HepG2 (cell line): ENCODE data around the gene TMEM80. TPM values are rescaled to one million over a fixed set of nuclear protein-coding genes. Genes with fewer than 3 reads are reported as not detected.

ENCODE experiments used
- CBX1 ChIP-seq: IDR thresholded peaks from one replicate; pipeline ENCODE4 v1.6.1; 2016; ENCODE audit warnings: antibody characterized with exemption, low read depth
- DMAP1 ChIP-seq: IDR thresholded peaks from 2 replicates; pipeline ENCODE4 v1.6.1; 2016
- HNF1A ChIP-seq, 2 experiments: sonication (generic) in 1 of 2; formaldehyde crosslinking in 1 of 2; IDR thresholded peaks; 2 replicates each; pipeline versions ENCODE4 v1.4.0 to v1.6.1; 2016 to 2020; ENCODE audit warnings: borderline replicate concordance in 1 of 2, low read depth in 1 of 2, mild to moderate bottlenecking in 1 of 2, missing genetic modification reagents in 1 of 2
- JUN ChIP-seq: sonication (generic); formaldehyde crosslinking; IDR thresholded peaks from 2 replicates; pipeline ENCODE4 v1.4.0; 2020; ENCODE audit warnings: mild to moderate bottlenecking, missing genetic modification reagents
- KAT2B ChIP-seq: fragments of 150-350 bp; IDR thresholded peaks from 2 replicates; pipeline ENCODE4 v1.6.1; 2014; ENCODE audit warnings: low read depth, low read length, borderline replicate concordance
- LCORL ChIP-seq, 2 experiments: fragments of 450-650 bp in 1 of 2; sonication (generic) in 1 of 2; formaldehyde crosslinking in 1 of 2; IDR thresholded peaks; 2 replicates each; pipeline versions ENCODE4 v1.5.0 to v1.6.1; 2017 to 2020; ENCODE audit warnings: antibody characterized with exemption in 1 of 2, missing genetic modification reagents in 1 of 2
- NAIF1 ChIP-seq: sonication (generic); formaldehyde crosslinking; IDR thresholded peaks from 2 replicates; pipeline ENCODE4 v1.5.0; 2020; ENCODE audit warnings: mild to moderate bottlenecking, missing genetic modification reagents, borderline replicate concordance
- NRL ChIP-seq: sonication (generic); formaldehyde crosslinking; IDR thresholded peaks from 2 replicates; pipeline ENCODE4 v1.5.0; 2020; ENCODE audit warnings: missing genetic modification reagents, mild to moderate bottlenecking, moderate library complexity, borderline replicate concordance
- SP1 ChIP-seq, 2 experiments: fragments of 450-650 bp in 1 of 2; sonication (generic) in 1 of 2; formaldehyde crosslinking in 1 of 2; IDR thresholded peaks; 2 replicates each; pipeline versions ENCODE4 v1.4.0 to v1.6.1; 2016 to 2020; ENCODE audit warnings: missing genetic modification reagents in 1 of 2
- TEF ChIP-seq: sonication (generic); formaldehyde crosslinking; IDR thresholded peaks from 2 replicates; pipeline ENCODE4 v1.5.0; 2020; ENCODE audit warnings: missing genetic modification reagents
- TFAP4 ChIP-seq: sonication (generic); IDR thresholded peaks from 2 replicates; pipeline ENCODE4 v1.6.1; 2016; ENCODE audit warnings: low read depth, borderline replicate concordance
- ZC3H13 ChIP-seq: sonication (generic); formaldehyde crosslinking; IDR thresholded peaks from 2 replicates; pipeline ENCODE4 v1.8.1; 2023; ENCODE audit warnings: mild to moderate bottlenecking, missing genetic modification reagents, moderate library complexity
- ZFP1 ChIP-seq: IDR thresholded peaks from 2 replicates; pipeline ENCODE4 v1.6.1; 2016
- ZNF225 ChIP-seq: sonication (generic); formaldehyde crosslinking; IDR thresholded peaks from 2 replicates; pipeline ENCODE4 v1.4.0; 2020; ENCODE audit warnings: mild to moderate bottlenecking, missing genetic modification reagents
- ZNF235 ChIP-seq: sonication (generic); formaldehyde crosslinking; IDR thresholded peaks from 2 replicates; pipeline ENCODE4 v1.8.1; 2023; ENCODE audit warnings: mild to moderate bottlenecking, missing genetic modification reagents, borderline replicate concordance
- ZNF329 ChIP-seq: sonication (generic); formaldehyde crosslinking; IDR thresholded peaks from 2 replicates; pipeline ENCODE4 v1.9.0; 2021; ENCODE audit warnings: low read depth, mild to moderate bottlenecking, missing genetic modification reagents
- ZSCAN25 ChIP-seq: sonication (generic); formaldehyde crosslinking; IDR thresholded peaks from 2 replicates; pipeline ENCODE4 v1.8.0; 2022; ENCODE audit warnings: mild to moderate bottlenecking, missing genetic modification reagents
- polyA plus RNA-seq, 8 experiments: library from polyadenylated mRNA; depleted of rRNA in 3 of 8; stranded (reverse) in 7 of 8; unstranded in 1 of 8; fragments of >200 nt; fragmentation: Illumina TruSeq in 4 of 8; extraction: Trizol in 4 of 8; gene quantifications; 2 replicates each; pipeline versions ENCODE4 v1.2.1 to v1.2.3, GENCODE V29; 2011 to 2016; ENCODE audit warnings: low read depth in 4 of 8, missing spikeins in 1 of 8, mixed read lengths in 1 of 8; ENCODE audit not compliant: insufficient read depth in 1 of 8
- total RNA-seq, 5 experiments: library from RNA; depleted of rRNA; stranded (reverse); fragments of >200 nt; fragmentation: Illumina TruSeq; extraction: Trizol; gene quantifications; 2 replicates each; pipeline ENCODE4 v1.2.3, GENCODE V29; 2016; ENCODE audit warnings: low read depth in 1 of 5
- TF ChIP-seq, protein P1 (sequence below): sonication (generic); formaldehyde crosslinking; IDR thresholded peaks from 2 replicates; pipeline ENCODE4 v1.8.1; 2023; ENCODE audit warnings: mild to moderate bottlenecking, missing genetic modification reagents
- TF ChIP-seq, protein P2 (sequence below): sonication (generic); formaldehyde crosslinking; IDR thresholded peaks from 2 replicates; pipeline ENCODE4 v1.8.0; 2022; ENCODE audit warnings: mild to moderate bottlenecking, missing genetic modification reagents, moderate library complexity

The TMEM80 gene
- total and polyA plus RNA-seq, 2 of the 13 experiments (the other 11 are each of a cell fraction or from before 2014, with no cell fraction given): 5.6 to 17.1 TPM

DNA sequence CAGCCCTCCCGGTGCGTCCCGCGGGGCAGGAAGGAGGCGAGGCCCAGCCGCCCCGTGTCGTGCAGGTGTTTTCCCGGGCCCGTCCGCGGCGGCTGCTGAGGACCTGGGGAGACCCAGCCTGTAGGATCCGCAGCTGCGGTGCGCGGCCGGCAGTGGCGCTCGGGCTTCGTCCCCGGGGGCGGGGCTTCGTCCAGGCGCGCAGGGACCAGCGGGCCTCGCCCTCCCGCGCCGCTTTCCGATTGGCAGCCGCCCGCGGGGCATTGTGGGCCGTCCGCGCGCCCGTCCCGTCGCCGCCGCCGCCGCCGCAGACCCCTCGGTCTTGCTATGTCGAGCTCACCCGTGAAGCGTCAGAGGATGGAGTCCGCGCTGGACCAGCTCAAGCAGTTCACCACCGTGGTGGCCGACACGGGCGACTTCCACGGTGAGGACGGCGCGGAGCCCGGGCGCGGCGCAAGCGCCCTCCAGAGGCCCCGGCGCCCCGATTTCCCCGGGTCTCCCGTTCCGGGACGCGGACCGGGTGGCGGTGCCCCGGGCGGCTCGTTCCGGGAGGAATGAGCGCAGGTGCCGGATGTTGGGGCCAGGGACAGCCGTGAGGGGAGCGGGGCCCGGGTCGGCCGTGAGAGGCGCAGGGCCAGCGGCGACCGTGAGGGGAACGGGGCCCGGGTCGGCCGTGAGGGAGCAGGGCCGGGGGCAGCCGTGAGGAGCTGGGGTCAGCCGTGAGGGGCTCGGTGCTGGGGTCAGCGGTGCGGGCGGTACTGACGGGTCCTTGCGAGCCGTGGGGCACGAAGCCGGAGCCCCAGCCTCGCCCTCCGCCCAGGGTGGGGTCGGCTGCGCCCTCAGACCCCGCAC is 51.8 kb downstream of the TMEM80 start, which contains the start of gene TALDO1 (continued):
- peak; percentile 22; the same call in 1 of the 2 replicates for TF ChIP-seq ZNF225
- TF ChIP-seq CBX1: peak; percentile 73
- TF ChIP-seq, protein P1, sequence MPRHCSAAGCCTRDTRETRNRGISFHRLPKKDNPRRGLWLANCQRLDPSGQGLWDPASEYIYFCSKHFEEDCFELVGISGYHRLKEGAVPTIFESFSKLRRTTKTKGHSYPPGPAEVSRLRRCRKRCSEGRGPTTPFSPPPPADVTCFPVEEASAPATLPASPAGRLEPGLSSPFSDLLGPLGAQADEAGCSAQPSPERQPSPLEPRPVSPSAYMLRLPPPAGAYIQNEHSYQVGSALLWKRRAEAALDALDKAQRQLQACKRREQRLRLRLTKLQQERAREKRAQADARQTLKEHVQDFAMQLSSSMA (CRISPR knock-in tag): no peak
- peak; percentile 76; the same call in 1 of the 2 replicates for TF ChIP-seq ZSCAN25 (CRISPR knock-in tag)
- TF ChIP-seq TFAP4: peak; percentile 48; the same call in 1 of the 2 replicates
- TF ChIP-seq KAT2B: no peak
- TF ChIP-seq ZFP1 (CRISPR knock-in tag): no peak
- TF ChIP-seq NRL (CRISPR knock-in tag): no peak; the same call in 1 of the 2 replicates
- TF ChIP-seq ZNF235 (CRISPR knock-in tag): peak; percentile 70; the same call in 1 of the 2 replicates
- TF ChIP-seq SP1 (IDR thresholded peaks at IDR 0.05): no peak
- TF ChIP-seq SP1 (CRISPR knock-in tag; IDR thresholded peaks at IDR 0.05): peak; percentile 59; the same call in 1 of the 2 replicates
- TF ChIP-seq DMAP1 (CRISPR knock-in tag): no peak
- no peak for TF ChIP-seq LCORL (IDR thresholded peaks at IDR 0.05)
- 0 out of 2 replicates have a peak, but pooled peaks have one; percentile 9 for TF ChIP-seq LCORL (CRISPR knock-in tag; IDR thresholded peaks at IDR 0.05)
- TF ChIP-seq ZC3H13 (CRISPR knock-in tag): peak; percentile 45; the same call in 1 of the 2 replicates
- no peak for TF ChIP-seq HNF1A (IDR thresholded peaks at IDR 0.05; ENCODE audit: low read depth)
- 0 out of 2 replicates have a peak, but pooled peaks have one; percentile 44 for TF ChIP-seq HNF1A (CRISPR knock-in tag; IDR thresholded peaks at IDR 0.05; ENCODE audit: borderline replicate concordance)
- TF ChIP-seq TEF (CRISPR knock-in tag): no peak
- TF ChIP-seq NAIF1 (CRISPR knock-in tag): no peak
- no peak for TF ChIP-seq ZNF329 (CRISPR knock-in tag)
- TF ChIP-seq JUN (CRISPR knock-in tag): no peak
- TF ChIP-seq, protein P2, sequence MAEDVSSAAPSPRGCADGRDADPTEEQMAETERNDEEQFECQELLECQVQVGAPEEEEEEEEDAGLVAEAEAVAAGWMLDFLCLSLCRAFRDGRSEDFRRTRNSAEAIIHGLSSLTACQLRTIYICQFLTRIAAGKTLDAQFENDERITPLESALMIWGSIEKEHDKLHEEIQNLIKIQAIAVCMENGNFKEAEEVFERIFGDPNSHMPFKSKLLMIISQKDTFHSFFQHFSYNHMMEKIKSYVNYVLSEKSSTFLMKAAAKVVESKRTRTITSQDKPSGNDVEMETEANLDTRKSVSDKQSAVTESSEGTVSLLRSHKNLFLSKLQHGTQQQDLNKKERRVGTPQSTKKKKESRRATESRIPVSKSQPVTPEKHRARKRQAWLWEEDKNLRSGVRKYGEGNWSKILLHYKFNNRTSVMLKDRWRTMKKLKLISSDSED (CRISPR knock-in tag): no peak
